GM19324 (cell line): Measurements from ENCODE around the gene CADM4.
A peak's percentile ranks its signal among the peaks of the same experiment; 100 is the strongest.
"Not testable (repeated sequence)": the region's sequence is repeated elsewhere in the genome, so short reads cannot be mapped to it uniquely, and the experiment has no call there.

Source experiments
- ATAC-seq: cut with Tn5 transposase; IDR thresholded peaks from one replicate; pipeline ENCODE4 v1.9.1; 2021; ENCODE audit warnings: mild to moderate bottlenecking, moderate library complexity; ENCODE audit not compliant: unreplicated experiment, low FRiP score

Gene CADM4

GRCh38 chr19:43639519-43640423 is at the start of gene CADM4:
CADM4 (minus strand) TSS chr19:43639850; CDS start chr19:43639790, 60 bp downstream.
- no peak for ATAC-seq

GRCh38 chr19:43688059-43688701 is 48.5 kb upstream of the CADM4 start:
- ATAC-seq: no peak

- no peak for ATAC-seq
These were observed 48.0 kb upstream of the CADM4 start for GRCh38 chr19:43687660-43687997.

- no peak for ATAC-seq
These were observed 44.7 kb upstream of the CADM4 start for GRCh38 chr19:43684326-43684725.

- no peak for ATAC-seq
These were observed 44.3 kb upstream of the CADM4 start for GRCh38 chr19:43683905-43684304.

- no peak for ATAC-seq
These were observed 43.4 kb upstream of the CADM4 start for GRCh38 chr19:43682824-43683661.

GRCh38 chr19:43682269-43682668 is 42.6 kb upstream of the CADM4 start:
- ATAC-seq: not testable (repeated sequence)

GRCh38 chr19:43681821-43682220 is 42.2 kb upstream of the CADM4 start:
- no peak for ATAC-seq

GRCh38 chr19:43678512-43679261 is 39.0 kb upstream of the CADM4 start:
- no peak for ATAC-seq

GRCh38 chr19:43675906-43676305 is 36.3 kb upstream of the CADM4 start:
- no peak for ATAC-seq

GRCh38 chr19:43675269-43675879 is 35.7 kb upstream of the CADM4 start:
- no peak for ATAC-seq

GRCh38 chr19:43674596-43674995 is 34.9 kb upstream of the CADM4 start:
- ATAC-seq: no peak

- no peak for ATAC-seq
These were observed 34.5 kb upstream of the CADM4 start for GRCh38 chr19:43674183-43674582.

- ATAC-seq: no peak
These were observed 34.0 kb upstream of the CADM4 start for GRCh38 chr19:43673637-43674036.

GRCh38 chr19:43672061-43672679 is 32.5 kb upstream of the CADM4 start:
- ATAC-seq: no peak

- ATAC-seq: peak; percentile 83
These were observed 28.9 kb upstream of the CADM4 start for GRCh38 chr19:43668406-43669109.

GRCh38 chr19:43667876-43668405 is 28.3 kb upstream of the CADM4 start:
- ATAC-seq: no peak

GRCh38 chr19:43667126-43667875 is 27.7 kb upstream of the CADM4 start:
- ATAC-seq: no peak
